Fibroblast of upper back skin (primary cell): ENCODE measurements around the gene TNNI3K.

ENCODE experiments used
- DNase-seq: peaks from one replicate; pipeline ENCODE4 v3.0.0-alpha.2; 2013

Gene TNNI3K

GRCh38 chr1:74584185-74584584 is 349.0 kb downstream of the TNNI3K start:
- DNase-seq, result peak; percentile 3

GRCh38 chr1:74586253-74586897 is 351.2 kb downstream of the TNNI3K start:
- no peak for DNase-seq

GRCh38 chr1:74587888-74588287 is 352.7 kb downstream of the TNNI3K start:
- DNase-seq, result no peak

GRCh38 chr1:74590288-74590687 is 355.1 kb downstream of the TNNI3K start:
- DNase-seq, result no peak

GRCh38 chr1:74591949-74592348 is 356.8 kb downstream of the TNNI3K start:
- no peak for DNase-seq

- DNase-seq, result no peak
Observed at GRCh38 chr1:74592580-74593355, 357.6 kb downstream of the TNNI3K start.
